ENCODE data around the gene BCAS3.

DNA sequence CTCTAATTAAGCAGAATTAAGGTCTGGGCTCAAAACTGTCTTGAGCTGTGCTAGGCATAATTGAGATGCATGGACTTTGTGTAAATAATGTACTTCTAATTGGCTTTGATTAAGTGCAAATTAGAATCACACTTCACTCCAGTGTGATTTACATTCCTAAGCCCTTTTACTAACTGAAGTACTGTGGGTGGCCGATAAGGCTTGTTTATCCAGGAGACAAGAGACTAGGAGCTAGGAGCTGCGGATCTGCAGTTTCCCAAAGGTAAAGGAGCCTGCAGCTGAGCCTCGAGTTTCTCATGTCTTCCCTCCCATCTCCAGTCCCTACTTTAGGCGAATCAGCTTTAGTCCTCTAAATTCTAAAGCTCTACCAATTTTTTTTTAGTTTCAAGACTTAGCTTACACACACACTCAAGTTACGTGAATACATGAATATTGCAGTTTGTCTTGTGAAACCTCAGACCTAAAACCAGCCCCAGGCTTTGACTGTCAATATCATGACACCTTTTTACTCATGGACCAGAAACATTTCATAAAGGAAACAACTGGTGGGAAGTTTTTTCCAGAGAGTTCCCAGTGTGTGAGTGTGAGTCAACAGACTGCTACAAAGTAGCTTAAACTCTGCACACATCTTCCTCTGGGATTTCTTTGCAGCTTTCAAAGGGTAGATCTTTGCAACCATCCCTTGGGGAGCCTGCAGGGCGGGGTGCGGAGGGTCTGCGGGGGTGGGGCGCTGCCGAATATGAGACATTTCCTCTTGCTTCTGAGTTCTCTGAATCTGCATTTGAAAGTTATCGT lies 608.1 kb downstream of the BCAS3 start:
- TF ChIP-seq ZFP3 (CRISPR knock-in tag; IDR thresholded peaks at IDR 0.05) (no peak), BACH2 (CRISPR knock-in tag; IDR thresholded peaks at IDR 0.05; ENCODE audit: borderline replicate concordance) (no peak), ESRRG (CRISPR knock-in tag; IDR thresholded peaks at IDR 0.05) (no peak), PPARA (CRISPR knock-in tag; IDR thresholded peaks at IDR 0.05; ENCODE audit: borderline replicate concordance) (no peak), ZNF565 (CRISPR knock-in tag; conservative IDR thresholded peaks at IDR 0.05; ENCODE audit: low read depth) (no peak)
